MG63 (cell line): Measurements from ENCODE around the gene HEXA. TPM values are rescaled to one million over a fixed set of nuclear protein-coding genes. Genes with fewer than 3 reads are reported as not detected.
A peak's percentile ranks its signal among the peaks of the same experiment; 100 is the strongest.
"Not testable (repeated sequence)": the region's sequence is repeated elsewhere in the genome, so short reads cannot be mapped to it uniquely, and the experiment has no call there.

ENCODE experiments used
- DNase-seq: peaks from one replicate; pipeline ENCODE4 v3.0.0-alpha.2; 2020
- H3K27me3 ChIP-seq: fragments of 250-450 bp; sonication (Bioruptor Pico); 2 replicates; pipeline ENCODE4 v1.5.1; 2020; ENCODE audit warnings: mild to moderate bottlenecking, moderate library complexity
- H3K36me3 ChIP-seq: fragments of 250-450 bp; sonication (Bioruptor Pico); 2 replicates; pipeline ENCODE4 v1.5.1; 2020; ENCODE audit warnings: mild to moderate bottlenecking, moderate library complexity
- H3K4me3 ChIP-seq: fragments of 250-450 bp; sonication (Bioruptor Pico); 2 replicates; pipeline ENCODE4 v1.5.1; 2020; ENCODE audit warnings: mild to moderate bottlenecking, moderate library complexity
- H3K9me3 ChIP-seq: fragments of 250-450 bp; sonication (Bioruptor Pico); 2 replicates; pipeline ENCODE4 v1.5.1; 2020; ENCODE audit warnings: mild to moderate bottlenecking, moderate library complexity
- total RNA-seq: library from RNA; depleted of rRNA; stranded (reverse); fragments of >200 nt; shearing (Covaris generic); gene quantifications from 2 replicates; pipeline ENCODE4 v1.2.3, GENCODE V29; 2014; ENCODE audit warnings: low replicate concordance

HEXA gene
- total RNA-seq, 1 experiment from 2014 or later: 153 TPM

GRCh38 chr15:72387741-72388140, 11.9 kb upstream of the HEXA start:
- no peaks in the 10 kb centered on the region for H3K9me3 ChIP-seq
- no peaks in the 10 kb centered on the region for H3K36me3 ChIP-seq
- DNase-seq: no peak
- no peak overlapping the region for H3K4me3 ChIP-seq
- peaks cover 68% of the 10 kb centered on the region for H3K27me3 ChIP-seq

DNA sequence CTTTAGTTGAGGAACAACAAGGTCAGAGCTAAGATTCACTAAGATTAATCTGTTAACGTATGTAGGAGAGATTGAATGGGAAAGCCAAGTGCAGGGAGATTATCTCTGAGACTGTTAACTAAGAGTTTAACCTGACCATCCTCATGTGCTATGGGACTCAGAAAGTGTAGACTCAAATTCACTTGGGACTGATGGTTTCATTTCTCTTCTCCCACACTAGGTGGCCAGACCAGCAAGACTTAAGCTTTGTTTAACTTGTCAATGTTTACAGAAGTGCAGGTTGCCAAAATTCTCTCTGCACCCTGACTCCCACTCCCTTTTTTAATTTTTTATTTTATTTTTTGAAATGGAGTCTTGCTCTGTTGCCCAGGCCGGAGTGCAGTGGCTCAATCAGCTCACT, 6.3 kb upstream of the HEXA start:
- H3K27me3 ChIP-seq: peaks cover 42% of the 10 kb centered on the region
- no peak for DNase-seq

GRCh38 chr15:72380743-72381142, 4.9 kb upstream of the HEXA start:
- no peak overlapping the region for H3K4me3 ChIP-seq

More for the DNA sequence above, 6.3 kb upstream of the HEXA start:
- H3K9me3 ChIP-seq: no peaks in the 10 kb centered on the region
- H3K4me3 ChIP-seq: no peak overlapping the region
- H3K36me3 ChIP-seq: no peaks in the 10 kb centered on the region

GRCh38 chr15:72379856-72380430, 4.1 kb upstream of the HEXA start:
- DNase-seq: no peak
- 0 out of 2 replicates have a peak, but pooled peaks cover 3% of the 10 kb centered on the region for H3K36me3 ChIP-seq

More at GRCh38 chr15:72380743-72381142, 4.9 kb upstream of the HEXA start:
- no peak for DNase-seq
- Histone ChIP-seq H3K36me3 (no peaks in the 10 kb centered on the region), H3K27me3 (peaks cover 34% of the 10 kb centered on the region), H3K9me3 (no peaks in the 10 kb centered on the region)

GRCh38 chr15:72379106-72379505, 3.3 kb upstream of the HEXA start:
- not testable (repeated sequence) for H3K9me3 ChIP-seq, DNase-seq, H3K36me3 ChIP-seq, H3K4me3 ChIP-seq
- peaks cover 20% of the 10 kb centered on the region for H3K27me3 ChIP-seq

More at GRCh38 chr15:72379856-72380430, 4.1 kb upstream of the HEXA start:
- Histone ChIP-seq H3K4me3 (no peak overlapping the region), H3K27me3 (peaks cover 29% of the 10 kb centered on the region), H3K9me3 (no peaks in the 10 kb centered on the region)

DNA sequence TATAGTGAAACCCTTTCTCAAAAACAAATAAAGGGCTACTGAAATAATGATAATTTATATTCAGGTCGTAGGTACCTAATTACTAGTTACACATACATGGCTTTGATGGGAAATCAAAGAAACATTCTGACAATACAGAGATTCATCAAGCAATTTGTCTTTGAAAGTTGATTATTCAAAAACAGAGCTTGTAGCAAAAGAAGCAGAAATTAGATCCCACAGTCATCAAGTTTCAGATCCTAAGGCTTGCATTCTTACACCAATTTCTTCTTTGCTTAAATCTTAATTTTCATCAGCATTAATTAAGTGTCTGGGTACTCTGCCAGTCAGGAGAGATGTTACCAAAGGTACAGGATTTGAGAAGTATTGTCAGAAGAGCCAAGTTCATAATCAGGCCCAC, 1.5 kb upstream of the HEXA start:
- no peak for DNase-seq
- no peaks in the 10 kb centered on the region for H3K9me3 ChIP-seq
- no peak overlapping the region for H3K4me3 ChIP-seq
- peaks cover 5% of the 10 kb centered on the region for H3K27me3 ChIP-seq
- 0 out of 2 replicates have a peak, but pooled peaks cover 3% of the 10 kb centered on the region for H3K36me3 ChIP-seq

DNA sequence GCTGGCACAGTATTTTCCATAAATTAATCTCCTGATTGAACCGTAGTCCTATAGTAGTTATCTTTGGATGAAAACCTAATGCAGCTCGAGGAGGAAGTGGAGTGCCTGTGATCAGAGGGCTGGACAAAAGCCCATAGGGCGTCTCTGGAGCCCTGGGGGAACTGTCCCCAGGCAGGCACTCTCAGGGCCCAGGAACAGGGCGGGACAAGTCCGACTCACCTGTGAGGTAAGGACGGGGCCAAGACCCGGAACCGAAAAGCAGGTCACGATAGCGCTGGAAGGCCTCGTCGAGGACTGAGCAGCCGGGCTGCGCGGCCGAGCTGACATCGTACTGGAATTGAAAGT, 341 bp downstream of the HEXA start:
- Histone ChIP-seq H3K36me3 (peaks cover 3% of the 10 kb centered on the region; the same call in 1 of the 2 replicates), H3K9me3 (no peaks in the 10 kb centered on the region), H3K4me3 (peak overlapping the region; percentile 91), H3K27me3 (no peaks in the 10 kb centered on the region)
- no peak for DNase-seq

GRCh38 chr15:72372361-72372760, 3.5 kb downstream of the HEXA start:
- Histone ChIP-seq H3K27me3 (no peaks in the 10 kb centered on the region), H3K4me3 (no peak overlapping the region), H3K36me3 (peaks cover 6% of the 10 kb centered on the region), H3K9me3 (no peaks in the 10 kb centered on the region)
- no peak for DNase-seq

GRCh38 chr15:72369964-72370363, 5.8 kb downstream of the HEXA start:
- no peak overlapping the region for H3K4me3 ChIP-seq
- H3K27me3 ChIP-seq: no peaks in the 10 kb centered on the region
- no peak for DNase-seq
- H3K9me3 ChIP-seq: no peaks in the 10 kb centered on the region
- peaks cover 3% of the 10 kb centered on the region for H3K36me3 ChIP-seq

- Histone ChIP-seq H3K27me3 (no peaks in the 10 kb centered on the region), H3K9me3 (no peaks in the 10 kb centered on the region), H3K36me3 (peaks cover 3% of the 10 kb centered on the region), H3K4me3 (no peak overlapping the region)
- no peak for DNase-seq
Observed at GRCh38 chr15:72368899-72369298, 6.9 kb downstream of the HEXA start.

DNA sequence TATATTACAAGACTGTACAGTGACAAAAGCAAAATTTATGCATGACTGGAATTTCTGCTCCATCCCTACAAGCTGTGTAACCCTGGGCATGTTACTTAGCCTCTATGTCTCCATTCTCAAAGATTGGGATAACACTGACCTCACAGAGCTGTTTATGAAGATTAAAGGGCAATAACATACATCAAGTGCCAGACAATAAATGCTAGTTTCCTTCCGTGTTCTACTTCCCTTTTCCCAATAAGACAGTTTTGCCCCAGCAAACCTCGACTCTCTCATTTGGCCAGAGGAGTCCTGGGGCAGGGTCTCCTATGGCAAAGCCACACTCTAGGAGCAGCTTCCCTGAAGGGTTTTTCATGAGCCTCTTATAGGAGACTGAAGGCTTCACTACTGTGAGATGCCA, 7.5 kb downstream of the HEXA start:
- Histone ChIP-seq H3K36me3 (peaks cover 3% of the 10 kb centered on the region), H3K4me3 (no peak overlapping the region), H3K9me3 (no peaks in the 10 kb centered on the region), H3K27me3 (no peaks in the 10 kb centered on the region)
- DNase-seq: no peak

DNA sequence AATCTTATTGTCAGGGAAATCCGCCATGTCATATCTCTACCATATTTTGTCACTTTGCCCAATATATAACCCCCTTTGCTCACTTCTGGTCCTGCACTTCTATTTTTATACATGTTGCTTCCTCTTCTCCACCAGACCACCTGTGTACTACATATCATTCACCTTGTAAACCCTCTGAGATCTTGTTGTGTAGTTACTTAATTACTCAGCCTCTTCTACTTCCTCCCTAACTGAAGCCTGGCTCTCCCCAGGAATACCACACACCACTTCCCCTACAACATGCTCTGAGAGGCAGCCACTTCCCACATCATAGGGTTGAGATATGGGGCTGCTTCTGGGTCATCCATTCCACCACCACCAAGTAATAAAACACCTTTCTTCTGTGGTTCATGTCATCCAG, 10.0 kb downstream of the HEXA start:
- no peaks in the 10 kb centered on the region for H3K27me3 ChIP-seq
- no peaks in the 10 kb centered on the region for H3K9me3 ChIP-seq
- H3K4me3 ChIP-seq: no peak overlapping the region
- DNase-seq: no peak
- peaks cover 3% of the 10 kb centered on the region for H3K36me3 ChIP-seq

DNA sequence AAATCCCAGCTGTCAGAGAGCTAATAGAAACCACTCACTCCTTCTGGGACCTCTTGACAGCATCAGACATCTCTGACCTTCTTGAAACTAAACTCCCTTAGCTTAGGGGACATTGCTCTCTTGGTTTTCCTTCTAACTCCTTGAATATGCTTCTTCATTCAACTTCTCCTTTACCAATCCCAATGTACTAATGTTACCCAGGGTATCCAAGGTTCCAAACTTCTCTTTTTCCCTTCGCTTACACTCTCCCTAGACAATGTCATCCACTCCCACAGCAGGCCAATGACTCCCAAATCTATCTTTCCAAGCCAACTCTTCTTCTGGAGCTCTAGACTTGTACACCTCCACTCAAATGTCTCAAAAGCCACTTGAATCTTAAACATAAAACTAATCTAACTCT, 14.6 kb downstream of the HEXA start:
- Histone ChIP-seq H3K27me3 (no peaks in the 10 kb centered on the region), H3K36me3 (peaks cover 6% of the 10 kb centered on the region), H3K9me3 (no peaks in the 10 kb centered on the region), H3K4me3 (no peak overlapping the region)
- DNase-seq: no peak

DNA sequence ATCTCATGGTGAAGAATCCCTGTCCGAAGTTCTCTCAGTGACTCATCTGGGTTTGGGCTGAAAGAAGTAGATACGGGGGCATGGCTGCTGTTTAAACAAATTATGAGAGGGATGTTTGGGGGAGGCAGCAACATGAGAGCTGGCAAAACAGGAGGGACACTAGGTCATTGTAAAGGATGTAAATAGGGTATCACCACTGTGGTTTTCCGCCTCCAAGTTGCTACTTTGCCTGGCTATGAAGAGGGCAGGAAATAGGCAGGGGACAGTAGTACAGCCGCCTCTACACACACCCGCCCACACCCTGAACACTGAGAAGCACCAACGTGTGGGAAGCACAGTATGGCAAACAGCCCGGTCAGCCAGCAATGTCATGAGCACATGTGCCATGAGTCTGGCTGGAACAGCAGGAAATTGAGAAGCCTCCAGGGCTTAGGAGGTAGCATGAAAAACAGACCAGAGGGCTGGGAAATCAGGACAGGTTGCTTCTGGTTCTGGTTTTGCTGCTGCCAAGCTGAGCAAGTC, 17.1 kb downstream of the HEXA start:
- Histone ChIP-seq H3K27me3 (no peaks in the 10 kb centered on the region), H3K4me3 (no peak overlapping the region), H3K36me3 (peaks cover 16% of the 10 kb centered on the region), H3K9me3 (no peaks in the 10 kb centered on the region)
- DNase-seq: peak; percentile 90

DNA sequence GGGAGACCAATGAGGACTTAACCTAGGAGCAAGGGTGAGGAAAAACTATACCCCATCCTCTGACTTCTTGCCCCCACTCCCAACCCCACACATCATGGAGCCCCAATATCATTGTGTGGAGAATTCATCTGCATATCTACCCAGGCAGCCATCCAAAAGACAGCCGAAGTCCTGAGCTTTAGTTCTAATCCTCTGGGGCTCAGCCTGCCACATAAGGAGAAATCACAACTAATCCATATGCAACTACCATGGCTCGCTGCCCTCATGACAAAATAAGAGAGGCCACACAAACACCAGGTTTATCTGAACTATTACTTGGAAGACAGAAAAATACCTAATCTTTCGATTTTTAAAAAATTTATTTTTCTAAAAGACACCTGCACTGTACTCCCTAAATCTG, 17.7 kb downstream of the HEXA start:
- Histone ChIP-seq H3K36me3 (peaks cover 21% of the 10 kb centered on the region), H3K9me3 (no peaks in the 10 kb centered on the region), H3K4me3 (no peak overlapping the region), H3K27me3 (no peaks in the 10 kb centered on the region)
- no peak for DNase-seq

DNA sequence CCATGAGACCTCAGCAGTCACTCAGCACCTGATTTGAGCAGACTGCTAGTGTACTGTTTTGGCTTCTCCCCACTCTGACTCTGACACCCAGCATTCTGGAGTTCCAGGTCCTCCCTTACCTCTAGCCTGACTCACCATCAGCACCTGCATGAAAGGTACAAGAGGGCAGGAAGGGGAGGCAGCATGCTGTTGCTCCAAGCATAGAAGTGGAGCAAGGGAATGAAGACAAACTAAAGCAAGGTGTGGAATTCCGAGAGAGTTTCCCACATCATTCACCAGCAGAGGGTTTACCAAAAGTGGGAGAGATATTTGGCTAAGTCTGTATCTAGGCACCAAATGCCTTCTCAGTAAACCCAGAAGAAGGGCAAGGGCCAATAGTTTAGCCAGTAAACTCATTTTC, 21.3 kb downstream of the HEXA start:
- Histone ChIP-seq H3K9me3 (no peaks in the 10 kb centered on the region), H3K36me3 (peaks cover 36% of the 10 kb centered on the region), H3K27me3 (no peaks in the 10 kb centered on the region), H3K4me3 (no peak overlapping the region)
- no peak for DNase-seq

- H3K27me3 ChIP-seq: no peaks in the 10 kb centered on the region
- H3K9me3 ChIP-seq: no peaks in the 10 kb centered on the region
- no peak for DNase-seq
- no peak overlapping the region for H3K4me3 ChIP-seq
- peaks cover 43% of the 10 kb centered on the region for H3K36me3 ChIP-seq
Observed at GRCh38 chr15:72353266-72353665, 22.5 kb downstream of the HEXA start.

GRCh38 chr15:72345806-72346205, 30.0 kb downstream of the HEXA start:
- no peak overlapping the region for H3K4me3 ChIP-seq
- no peaks in the 10 kb centered on the region for H3K27me3 ChIP-seq
- no peaks in the 10 kb centered on the region for H3K9me3 ChIP-seq
- H3K36me3 ChIP-seq: peaks cover 39% of the 10 kb centered on the region
- DNase-seq: no peak
